HG02870 (cell line): ENCODE results near the gene CDK9.
"Not testable (repeated sequence)": the region's sequence is repeated elsewhere in the genome, so short reads cannot be mapped to it uniquely, and the experiment has no call there.

Experiments
- ATAC-seq: cut with Tn5 transposase; IDR thresholded peaks from one replicate; pipeline ENCODE4 v1.9.1; 2021; ENCODE audit warnings: mild to moderate bottlenecking, moderate library complexity; ENCODE audit not compliant: unreplicated experiment

Gene CDK9

GRCh38 chr9:127817881-127818434 is 32.1 kb downstream of the CDK9 start:
- ATAC-seq = no peak

GRCh38 chr9:127818574-127818973 is 32.7 kb downstream of the CDK9 start:
- no peak for ATAC-seq

GRCh38 chr9:127822108-127822507 is 36.3 kb downstream of the CDK9 start:
- no peak for ATAC-seq

DNA sequence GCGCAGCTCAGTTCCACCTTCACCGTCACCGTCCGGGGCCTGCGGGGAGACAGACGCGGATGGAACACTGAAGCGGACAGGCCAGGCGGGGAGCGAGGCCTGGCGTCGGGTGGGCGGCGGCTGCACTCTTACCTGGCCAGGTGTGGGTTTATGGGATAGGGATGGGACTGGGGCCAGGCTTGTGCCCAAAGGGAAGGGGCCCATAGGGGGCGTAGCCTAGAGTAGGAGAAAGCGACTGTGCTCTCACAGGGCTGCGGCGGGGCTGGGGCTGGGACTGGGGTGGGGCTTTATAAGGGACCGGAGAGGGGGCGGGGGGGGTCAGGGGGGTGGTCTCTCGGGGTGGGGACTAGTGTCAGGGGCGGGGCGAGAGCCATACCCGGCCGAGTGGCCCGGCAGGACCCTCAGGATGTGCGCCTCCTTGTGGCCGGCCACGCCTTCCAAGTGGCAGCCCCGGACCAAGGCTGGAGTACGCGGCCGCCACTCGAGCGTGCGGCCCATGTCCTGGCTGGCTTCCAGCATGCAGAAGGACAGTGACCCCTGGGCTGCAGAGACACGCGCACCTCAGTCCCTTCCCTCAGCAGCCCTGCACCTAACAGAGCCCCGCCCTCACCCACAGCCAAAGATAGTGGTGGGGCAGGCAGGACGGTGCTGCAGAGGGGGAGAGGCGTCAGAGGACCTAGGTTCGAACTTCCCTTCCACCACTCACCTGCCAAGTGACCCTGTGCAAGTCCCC is 39.7 kb downstream of the CDK9 start:
- ATAC-seq = no peak

GRCh38 chr9:127826253-127826913 is 40.5 kb downstream of the CDK9 start:
- no peak for ATAC-seq

DNA sequence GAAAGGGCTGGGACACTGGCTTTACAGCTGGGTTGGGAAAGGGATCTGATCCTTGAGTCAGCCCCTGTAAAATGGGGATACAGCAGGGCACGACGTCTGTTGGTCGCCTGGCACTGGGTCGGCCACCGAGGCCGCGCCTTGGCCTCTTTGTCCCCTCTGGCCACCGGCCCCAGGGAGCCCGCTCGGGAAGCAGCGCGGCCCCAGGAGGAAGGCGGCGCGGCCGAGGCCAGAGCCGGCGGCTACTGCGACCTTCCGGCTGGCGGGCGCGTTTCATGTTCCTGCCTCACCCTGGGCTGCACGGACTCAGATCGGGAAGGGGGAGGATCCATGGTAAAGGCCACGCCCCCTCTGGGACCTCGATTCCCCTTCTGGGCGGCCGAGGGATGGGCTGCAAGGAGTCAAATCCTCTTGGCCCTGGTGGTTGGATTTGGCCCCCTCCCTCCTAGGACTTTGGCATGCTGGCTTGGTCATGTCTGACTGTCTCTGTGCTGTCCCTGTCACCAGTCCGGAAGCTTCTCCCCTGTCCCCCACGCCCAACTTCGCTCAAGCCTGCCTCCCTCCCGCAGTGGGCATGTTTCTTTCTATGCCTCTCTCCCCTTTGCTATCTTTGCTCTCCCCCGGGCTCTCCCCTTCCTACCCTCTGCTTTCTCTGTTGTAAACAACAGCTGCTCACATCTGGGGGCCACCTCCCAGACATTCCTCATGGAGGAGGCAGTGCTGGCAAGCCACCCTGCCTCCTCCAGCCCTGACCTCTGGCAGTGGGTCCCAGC is 42.6 kb downstream of the CDK9 start:
- ATAC-seq = no peak

GRCh38 chr9:127829205-127829906 is 43.5 kb downstream of the CDK9 start:
- no peak for ATAC-seq

DNA sequence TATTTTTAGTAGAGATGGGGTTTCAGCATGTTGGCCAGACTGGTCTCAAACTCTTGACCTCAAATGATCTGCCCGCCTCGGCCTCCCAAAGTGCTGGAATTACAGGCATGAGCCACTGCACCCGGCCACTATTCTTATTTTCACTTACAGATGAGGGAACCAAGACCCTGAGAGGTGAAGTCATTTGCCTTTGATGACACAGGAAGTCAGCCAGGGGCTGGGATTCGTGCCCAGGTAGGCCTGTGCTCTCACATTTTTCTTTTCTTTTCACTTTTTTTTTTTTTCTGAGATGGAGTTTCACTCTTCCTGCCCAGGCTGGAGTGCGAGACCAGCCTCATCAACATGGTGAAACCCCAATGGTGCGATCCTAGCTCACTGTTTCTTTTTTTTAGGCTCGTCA is 46.4 kb downstream of the CDK9 start:
- ATAC-seq = no peak

GRCh38 chr9:127833555-127833954 is 47.7 kb downstream of the CDK9 start:
- ATAC-seq = no peak

GRCh38 chr9:127835991-127836516 is 50.2 kb downstream of the CDK9 start:
- no peak for ATAC-seq

- not testable (repeated sequence) for ATAC-seq
Measured at GRCh38 chr9:127836561-127836960, 50.7 kb downstream of the CDK9 start.

- no peak for ATAC-seq
Measured at GRCh38 chr9:127837346-127837745, 51.5 kb downstream of the CDK9 start.

DNA sequence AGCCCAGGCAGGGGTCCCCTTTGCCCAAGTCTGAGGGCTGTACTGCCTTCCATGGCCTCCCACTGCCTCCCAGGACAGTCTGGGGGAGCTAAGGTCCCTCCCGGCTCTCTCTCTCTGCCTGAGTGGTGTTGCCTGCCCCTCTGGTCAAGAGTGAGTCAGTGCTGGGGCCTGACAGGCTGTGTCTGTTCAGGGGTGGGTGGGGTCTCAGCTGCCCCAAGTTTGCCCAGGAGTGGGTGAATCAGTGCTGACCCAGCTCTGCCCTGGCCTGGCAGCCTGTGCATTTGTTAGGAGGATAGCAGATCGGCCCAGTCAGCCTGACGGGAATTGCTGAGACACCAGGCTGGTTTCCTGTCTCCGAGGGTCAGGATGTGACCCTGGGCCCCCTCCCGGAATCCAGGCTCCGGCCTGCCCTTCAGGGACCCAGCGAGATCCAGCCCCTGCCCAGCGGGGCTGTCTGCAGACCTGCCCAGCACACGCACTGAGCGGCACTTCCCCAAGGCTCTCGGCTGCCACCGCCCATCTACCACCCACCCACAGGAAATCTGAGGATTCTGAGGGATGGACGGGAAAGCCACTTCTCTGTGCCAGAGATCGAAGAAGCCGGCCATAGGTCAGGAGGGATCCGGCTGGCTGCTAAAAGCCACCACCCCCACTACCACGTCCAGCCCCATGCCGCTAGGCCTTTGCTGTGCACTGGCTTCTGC is 52.7 kb downstream of the CDK9 start:
- ATAC-seq = no peak
